Caco-2 (cell line): ENCODE results near the gene IGFALS. TPM values are rescaled to one million over a fixed set of nuclear protein-coding genes. Genes with fewer than 3 reads are reported as not detected.

Source experiments
- BruUV-seq: library from RNA; stranded (reverse); fragments of 400-500 nt; replicated peaks from 2 replicates; lab custom pipeline; 2021; lab: Mats Ljungman, UMichigan
- CTCF ChIA-PET: fragments of 300-600 bp; sonication (Branson Sonifier 250); formaldehyde crosslinking; loops from one replicate; lab custom pipeline; 2022; ENCODE audit warnings: antibody characterized with exemption; lab: Charles Lee
- POLR2A ChIA-PET: fragments of 300-600 bp; sonication (Branson Sonifier 250); formaldehyde crosslinking; loops from one replicate; lab custom pipeline; 2022; ENCODE audit warnings: antibody characterized with exemption; lab: Charles Lee
- DNase-seq, 2 experiments: peaks; one replicate each; pipeline versions ENCODE4 v3.0.0 to v3.0.0-alpha.2; 2020 to 2022
- H3K27me3 ChIP-seq: replicated peaks from 2 replicates; pipeline ENCODE4 v1.6.0; 2011; ENCODE audit warnings: low read length; ENCODE audit not compliant: control insufficient read depth, insufficient read depth
- H3K36me3 ChIP-seq: 2 replicates; pipeline ENCODE4 v1.5.1; 2011; ENCODE audit warnings: low read length; ENCODE audit not compliant: control insufficient read depth, insufficient read depth
- H3K4me1 ChIP-seq: fragments of 250-450 bp; sonication (Bioruptor Pico); 2 replicates; pipeline ENCODE4 v1.5.1; 2020; ENCODE audit warnings: mild to moderate bottlenecking
- H3K4me3 ChIP-seq: 2 replicates; pipeline ENCODE4 v1.5.1; 2011; ENCODE audit warnings: low read depth, mild to moderate bottlenecking, control low read depth, low read length
- H3K9me3 ChIP-seq: fragments of 250-450 bp; sonication (Bioruptor Pico); 2 replicates; pipeline ENCODE4 v1.5.1; 2020; ENCODE audit warnings: mild to moderate bottlenecking, moderate library complexity
- H3K27ac Mint-ChIP-seq: one replicate; pipeline ENCODE4 v1.8.0; 2022; ENCODE audit warnings: mixed read lengths; ENCODE audit not compliant: unreplicated experiment
- H3K27me3 Mint-ChIP-seq: one replicate; pipeline ENCODE4 v1.8.0; 2022; ENCODE audit warnings: mixed read lengths; ENCODE audit not compliant: insufficient read depth, unreplicated experiment
- H3K36me3 Mint-ChIP-seq: one replicate; pipeline ENCODE4 v1.8.0; 2022; ENCODE audit warnings: mild to moderate bottlenecking, mixed read lengths; ENCODE audit not compliant: insufficient read depth, unreplicated experiment
- H3K4me1 Mint-ChIP-seq: one replicate; pipeline ENCODE4 v1.8.0; 2022; ENCODE audit warnings: low read depth, mixed read lengths; ENCODE audit not compliant: unreplicated experiment
- H3K4me3 Mint-ChIP-seq: one replicate; pipeline ENCODE4 v1.8.0; 2022; ENCODE audit warnings: mild to moderate bottlenecking, moderate library complexity, mixed read lengths; ENCODE audit not compliant: unreplicated experiment
- H3K9me3 Mint-ChIP-seq: one replicate; pipeline ENCODE4 v1.8.0; 2022; ENCODE audit warnings: mixed read lengths; ENCODE audit not compliant: unreplicated experiment
- intact Hi-C: fragments of 100-400 bp; cut with micrococcal nuclease; formaldehyde crosslinking; loops from one replicate; pipeline ENCODE4 v1.10.0; 2022; ENCODE audit not compliant: unreplicated experiment
- total RNA-seq: library from RNA; stranded (reverse); gene quantifications from 2 replicates; pipeline ENCODE4 v1.2.3, GENCODE V29; 2022
- TF ChIP-seq, protein P1 (sequence below), 2 experiments: fragments of 200-600 bp in 1 of 2; IDR thresholded peaks; 1 replicate in 1 of 2; 2 replicates in 1 of 2; pipeline versions ENCODE4 v1.5.1 to v1.8.0; 2011 to 2022; ENCODE audit warnings: antibody characterized with exemption in 1 of 2, control low read depth in 1 of 2, inconsistent platforms in 1 of 2, low read depth in 1 of 2, low read length in 1 of 2, mild to moderate bottlenecking in 1 of 2, moderate library complexity in 1 of 2; ENCODE audit not compliant: insufficient read depth in 1 of 2, severe bottlenecking in 1 of 2, unreplicated experiment in 1 of 2

IGFALS gene
- total RNA-seq, 1 experiment from 2014 or later: not detected

DNA sequence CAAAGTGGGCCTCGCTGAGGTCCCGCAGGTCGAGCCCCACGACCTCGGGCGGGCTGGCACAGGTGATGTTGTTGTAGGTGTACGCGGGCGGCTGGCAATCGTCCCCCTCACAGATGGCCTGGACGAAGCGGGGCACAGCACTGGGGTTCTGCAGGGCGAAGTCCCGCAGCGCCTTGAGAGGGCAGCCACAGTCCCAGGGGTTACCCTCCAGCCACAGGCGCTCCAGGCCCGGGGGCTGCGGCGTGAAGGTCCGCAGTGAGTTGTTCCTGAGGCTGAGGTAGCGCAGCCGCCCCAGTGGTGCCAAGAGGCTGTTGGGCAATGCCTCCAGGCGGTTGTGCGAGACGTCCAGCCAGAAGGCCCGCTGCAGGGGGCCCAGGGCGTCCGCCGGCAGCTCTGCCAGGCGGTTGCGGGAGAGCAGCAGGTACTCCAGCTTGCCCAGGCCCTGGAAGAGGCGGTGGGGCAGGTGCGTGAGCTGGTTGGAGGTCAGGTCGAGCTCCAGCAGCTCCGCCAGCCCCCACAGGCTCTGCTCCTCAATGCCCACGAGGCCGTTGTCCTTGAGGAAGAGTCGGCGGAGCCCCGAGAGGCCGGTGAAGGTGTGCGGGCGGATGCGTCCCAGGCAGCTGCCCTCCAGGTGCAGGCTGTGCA is 2.8 kb downstream of the IGFALS start:
- TF ChIP-seq, protein P1, sequence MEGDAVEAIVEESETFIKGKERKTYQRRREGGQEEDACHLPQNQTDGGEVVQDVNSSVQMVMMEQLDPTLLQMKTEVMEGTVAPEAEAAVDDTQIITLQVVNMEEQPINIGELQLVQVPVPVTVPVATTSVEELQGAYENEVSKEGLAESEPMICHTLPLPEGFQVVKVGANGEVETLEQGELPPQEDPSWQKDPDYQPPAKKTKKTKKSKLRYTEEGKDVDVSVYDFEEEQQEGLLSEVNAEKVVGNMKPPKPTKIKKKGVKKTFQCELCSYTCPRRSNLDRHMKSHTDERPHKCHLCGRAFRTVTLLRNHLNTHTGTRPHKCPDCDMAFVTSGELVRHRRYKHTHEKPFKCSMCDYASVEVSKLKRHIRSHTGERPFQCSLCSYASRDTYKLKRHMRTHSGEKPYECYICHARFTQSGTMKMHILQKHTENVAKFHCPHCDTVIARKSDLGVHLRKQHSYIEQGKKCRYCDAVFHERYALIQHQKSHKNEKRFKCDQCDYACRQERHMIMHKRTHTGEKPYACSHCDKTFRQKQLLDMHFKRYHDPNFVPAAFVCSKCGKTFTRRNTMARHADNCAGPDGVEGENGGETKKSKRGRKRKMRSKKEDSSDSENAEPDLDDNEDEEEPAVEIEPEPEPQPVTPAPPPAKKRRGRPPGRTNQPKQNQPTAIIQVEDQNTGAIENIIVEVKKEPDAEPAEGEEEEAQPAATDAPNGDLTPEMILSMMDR (IDR thresholded peaks at IDR 0.05; ENCODE audit: insufficient read depth in 1 of 2, low read depth in 1 of 2, low read length in 1 of 2, severe bottlenecking in 1 of 2, unreplicated experiment in 1 of 2): no peak
- no peaks in the 10 kb centered on the region for H3K9me3 ChIP-seq
- H3K4me1 Mint-ChIP-seq: no peaks in the 10 kb centered on the region
- no peaks in the 10 kb centered on the region for H3K36me3 ChIP-seq
- no TSS peak for BruUV-seq
- CTCF ChIA-PET: no interaction called here
- H3K4me3 Mint-ChIP-seq: no peak overlapping the region
- no peaks in the 10 kb centered on the region for H3K4me1 ChIP-seq
- no peak for DNase-seq
- intact Hi-C loops: no loop called here
- no peaks in the 10 kb centered on the region for H3K27me3 ChIP-seq
- H3K36me3 Mint-ChIP-seq: peaks cover 19% of the 10 kb centered on the region
- no peak overlapping the region for H3K4me3 ChIP-seq
- no peaks in the 10 kb centered on the region for H3K27me3 Mint-ChIP-seq
- POLR2A ChIA-PET: no interaction called here
- no peak overlapping the region for H3K27ac Mint-ChIP-seq
- H3K9me3 Mint-ChIP-seq: no peaks in the 10 kb centered on the region

DNA sequence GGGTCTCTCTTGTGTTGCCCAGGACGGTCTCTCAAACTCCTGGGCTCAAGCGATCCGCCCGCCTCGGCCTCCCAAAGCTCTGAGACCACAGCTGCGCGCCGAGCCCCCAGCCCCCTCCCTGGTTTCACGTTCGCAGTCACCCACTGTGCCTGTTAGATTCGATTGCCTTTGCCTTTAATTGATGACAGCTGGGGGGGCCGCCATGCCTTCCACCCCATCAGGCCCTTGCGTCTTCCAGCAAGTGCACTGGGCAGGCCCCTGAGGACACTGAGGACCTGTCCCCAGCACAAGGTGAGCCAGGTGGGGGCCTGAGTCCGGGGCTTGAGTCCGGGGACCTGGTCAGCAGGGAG is 3.3 kb downstream of the IGFALS start:
- Mint-ChIP-seq H3K4me3 (no peak overlapping the region), H3K9me3 (no peaks in the 10 kb centered on the region), H3K27me3 (no peaks in the 10 kb centered on the region), H3K4me1 (no peaks in the 10 kb centered on the region), H3K36me3 (peaks cover 20% of the 10 kb centered on the region), H3K27ac (no peak overlapping the region)
- intact Hi-C loops: no loop called here
- TF ChIP-seq, protein P1 (IDR thresholded peaks at IDR 0.05; ENCODE audit: insufficient read depth in 1 of 2, low read depth in 1 of 2, low read length in 1 of 2, severe bottlenecking in 1 of 2, unreplicated experiment in 1 of 2): no peak
- Histone ChIP-seq H3K36me3 (no peaks in the 10 kb centered on the region), H3K4me3 (no peak overlapping the region), H3K4me1 (no peaks in the 10 kb centered on the region), H3K27me3 (no peaks in the 10 kb centered on the region), H3K9me3 (no peaks in the 10 kb centered on the region)
- BruUV-seq: no TSS peak
- ChIA-PET CTCF (no interaction called here), POLR2A (no interaction called here)
- no peak for DNase-seq

DNA sequence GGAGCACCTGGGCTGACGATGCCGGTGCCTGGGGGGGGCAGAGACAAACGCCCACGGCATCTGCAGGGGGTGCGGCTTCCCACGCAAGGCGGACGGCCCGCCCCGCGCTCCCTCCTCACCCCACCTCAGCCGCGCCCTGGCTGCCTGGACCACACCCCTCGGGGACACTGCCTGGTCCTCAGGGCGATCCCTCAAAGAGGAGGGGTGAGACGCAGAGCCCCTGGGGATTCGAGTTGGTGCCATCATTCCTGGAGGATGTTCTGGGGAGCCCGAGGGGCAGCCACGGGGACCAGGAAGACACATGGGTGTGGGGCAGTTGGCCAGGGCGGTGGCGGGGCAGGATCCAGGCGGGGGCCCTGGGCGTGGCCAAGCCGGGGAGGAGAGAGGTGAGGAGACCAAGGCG is 3.9 kb downstream of the IGFALS start:
- H3K36me3 Mint-ChIP-seq: peaks cover 23% of the 10 kb centered on the region
- H3K4me1 ChIP-seq: no peaks in the 10 kb centered on the region
- peaks cover 2% of the 10 kb centered on the region; the same call in 1 of the 2 replicates for H3K36me3 ChIP-seq
- H3K4me3 ChIP-seq: no peak overlapping the region
- intact Hi-C loops: no loop called here
- TF ChIP-seq, protein P1 (IDR thresholded peaks at IDR 0.05; ENCODE audit: insufficient read depth in 1 of 2, low read depth in 1 of 2, low read length in 1 of 2, severe bottlenecking in 1 of 2, unreplicated experiment in 1 of 2): no peak
- no peaks in the 10 kb centered on the region for H3K9me3 Mint-ChIP-seq
- no peak for DNase-seq
- ChIA-PET POLR2A (no interaction called here), CTCF (no interaction called here)
- H3K4me1 Mint-ChIP-seq: no peaks in the 10 kb centered on the region
- H3K4me3 Mint-ChIP-seq: no peak overlapping the region
- BruUV-seq: no TSS peak
- H3K27ac Mint-ChIP-seq: no peak overlapping the region
- H3K27me3 ChIP-seq: no peaks in the 10 kb centered on the region
- H3K9me3 ChIP-seq: no peaks in the 10 kb centered on the region
- H3K27me3 Mint-ChIP-seq: no peaks in the 10 kb centered on the region
